Measurements from ENCODE around the gene CCDC7. TPM values are rescaled to one million over a fixed set of nuclear protein-coding genes. Genes with fewer than 3 reads are reported as not detected.
"Not testable (repeated sequence)": the region's sequence is repeated elsewhere in the genome, so short reads cannot be mapped to it uniquely, and the experiment has no call there.

CCDC7 gene
- total and polyA plus RNA-seq, 7 experiments from 2014 or later = 7.7 to 98.7 (median 62.9) TPM

DNA sequence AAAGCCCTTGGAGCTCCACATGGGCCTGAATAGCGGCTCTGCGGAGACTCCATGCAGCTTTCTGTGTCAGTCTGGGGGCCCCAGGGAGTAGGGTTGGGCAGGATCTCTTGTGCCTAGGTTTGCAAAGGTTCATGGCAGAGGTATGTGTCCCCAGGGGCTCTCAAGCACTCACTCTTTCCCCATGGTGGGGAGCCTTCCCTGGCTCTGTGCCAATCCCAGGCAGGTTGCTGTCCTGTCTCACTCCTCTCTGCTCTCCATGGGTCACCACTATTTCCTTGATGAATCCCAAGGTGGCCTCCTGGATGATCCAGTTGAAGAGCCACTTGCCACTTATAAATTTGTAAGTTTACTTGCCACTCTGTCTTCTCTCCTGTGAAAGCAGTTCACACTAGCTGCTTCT is 238.4 kb downstream of the CCDC7 start:
- peaks cover 0 to 5% (median 0%) of the 10 kb centered on the region in 3 experiments for H3K36me3 ChIP-seq (ENCODE audit: control insufficient read depth in 2 of 3, insufficient read depth in 3 of 3, low read length in 3 of 3)
- no peak overlapping the region for H3K4me3 ChIP-seq (ENCODE audit: low read length)
- CTCF ChIA-PET = no interaction called here
- H3K27me3 ChIP-seq (ENCODE audit: control insufficient read depth in 2 of 2, insufficient read depth in 2 of 2, low read length in 2 of 2) = no peaks in the 10 kb centered on the region
- ATAC-seq (no peak), DNase-seq (no peak)
- H3K4me1 ChIP-seq (ENCODE audit: control insufficient read depth in 2 of 2, insufficient read depth in 2 of 2, low read length in 2 of 2) = no peaks in the 10 kb centered on the region
- POLR2A ChIA-PET = no interaction called here
- intact Hi-C loops (cut with micrococcal nuclease) = no loop called here
- Mint-ChIP-seq H3K27ac (no peak overlapping the region), H3K27me3 (no peaks in the 10 kb centered on the region), H3K4me3 (no peak overlapping the region), H3K4me1 (peaks cover 0 to 3% (median 0%) of the 10 kb centered on the region in 7 donors), H3K36me3 (peaks cover 2 to 71% (median 68%) of the 10 kb centered on the region in 5 donors), H3K9me3 (peaks cover 0 to 24% (median 9%) of the 10 kb centered on the region in 11 donors)
- H3K27ac ChIP-seq (ENCODE audit: low read depth, low read length) = no peak overlapping the region
- no peaks in the 10 kb centered on the region for H3K9me3 ChIP-seq (ENCODE audit: control insufficient read depth in 2 of 3, low read length in 3 of 3)

DNA sequence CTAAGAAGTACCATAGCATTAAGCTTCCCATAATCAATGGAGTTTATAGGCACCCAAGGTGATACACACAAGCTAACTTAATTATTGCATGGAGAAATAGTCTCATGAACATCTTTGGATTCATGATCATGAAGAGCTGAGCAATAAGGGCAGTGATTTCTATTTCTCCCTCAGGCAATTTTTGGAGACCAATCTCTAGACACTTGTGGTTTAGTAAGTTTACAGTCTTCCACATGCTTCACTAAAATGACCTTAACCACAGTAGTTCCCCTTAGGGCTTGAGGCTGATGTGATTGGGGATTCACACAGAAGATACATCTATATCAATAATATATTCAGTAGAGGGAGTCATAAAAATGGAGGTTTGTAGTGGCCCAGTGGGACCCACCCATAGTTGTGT is 241.2 kb downstream of the CCDC7 start:
- Histone ChIP-seq H3K27me3 (ENCODE audit: control insufficient read depth in 2 of 2, insufficient read depth in 2 of 2, low read length in 2 of 2) (no peaks in the 10 kb centered on the region), H3K4me3 (ENCODE audit: low read length) (no peak overlapping the region), H3K9me3 (ENCODE audit: control insufficient read depth in 2 of 3, low read length in 3 of 3) (no peaks in the 10 kb centered on the region), H3K27ac (ENCODE audit: low read depth, low read length) (no peak overlapping the region), H3K4me1 (ENCODE audit: control insufficient read depth in 2 of 2, insufficient read depth in 2 of 2, low read length in 2 of 2) (no peaks in the 10 kb centered on the region), H3K36me3 (ENCODE audit: control insufficient read depth in 2 of 3, insufficient read depth in 3 of 3, low read length in 3 of 3) (peaks cover 0 to 5% (median 0%) of the 10 kb centered on the region in 3 experiments)
- Mint-ChIP-seq H3K27ac (no peak overlapping the region), H3K27me3 (no peaks in the 10 kb centered on the region), H3K4me1 (peaks cover 0 to 3% (median 0%) of the 10 kb centered on the region in 7 donors), H3K9me3 (peaks cover 0 to 15% (median 7%) of the 10 kb centered on the region in 11 donors), H3K36me3 (peaks cover 2 to 70% (median 65%) of the 10 kb centered on the region in 5 donors), H3K4me3 (no peak overlapping the region)
- POLR2A ChIA-PET = no interaction called here
- no peak for DNase-seq
- CTCF ChIA-PET = no interaction called here
- intact Hi-C loops (cut with micrococcal nuclease) = no loop called here
- no peak for ATAC-seq

DNA sequence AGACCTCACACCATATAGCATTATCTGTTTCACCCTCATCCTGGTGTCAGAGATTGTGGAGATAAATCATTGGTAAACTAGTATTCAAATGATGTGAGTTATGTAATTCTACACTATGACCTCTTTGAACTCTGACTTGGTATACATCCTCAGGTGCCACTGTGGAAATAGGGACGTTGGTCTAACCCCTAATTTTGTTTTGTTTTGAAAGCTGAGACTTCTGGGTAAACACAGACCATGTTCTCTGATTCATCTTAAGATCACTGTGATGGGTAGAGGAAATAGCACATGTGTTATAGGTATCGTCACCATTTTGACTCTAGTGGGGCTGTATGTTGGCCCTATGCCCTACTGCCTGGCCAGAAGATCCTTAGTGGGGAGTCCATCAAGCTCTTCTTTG is 241.6 kb downstream of the CCDC7 start:
- Histone ChIP-seq H3K9me3 (ENCODE audit: control insufficient read depth in 2 of 3, low read length in 3 of 3) (no peaks in the 10 kb centered on the region), H3K4me3 (ENCODE audit: low read length) (no peak overlapping the region), H3K36me3 (ENCODE audit: control insufficient read depth in 2 of 3, insufficient read depth in 3 of 3, low read length in 3 of 3) (peaks cover 0 to 5% (median 0%) of the 10 kb centered on the region in 3 experiments), H3K4me1 (ENCODE audit: control insufficient read depth in 2 of 2, insufficient read depth in 2 of 2, low read length in 2 of 2) (no peaks in the 10 kb centered on the region), H3K27ac (ENCODE audit: low read depth, low read length) (no peak overlapping the region), H3K27me3 (ENCODE audit: control insufficient read depth in 2 of 2, insufficient read depth in 2 of 2, low read length in 2 of 2) (no peaks in the 10 kb centered on the region)
- CTCF ChIA-PET = no interaction called here
- Mint-ChIP-seq H3K27ac (no peak overlapping the region), H3K9me3 (peaks cover 0 to 11% (median 4%) of the 10 kb centered on the region in 11 donors), H3K36me3 (peaks cover 2 to 69% (median 64%) of the 10 kb centered on the region in 5 donors), H3K4me1 (peaks cover 0 to 2% (median 0%) of the 10 kb centered on the region in 7 donors), H3K4me3 (no peak overlapping the region), H3K27me3 (no peaks in the 10 kb centered on the region)
- POLR2A ChIA-PET = no interaction called here
- ATAC-seq (no peak), DNase-seq (no peak)
- intact Hi-C loops (cut with micrococcal nuclease) = no loop called here

DNA sequence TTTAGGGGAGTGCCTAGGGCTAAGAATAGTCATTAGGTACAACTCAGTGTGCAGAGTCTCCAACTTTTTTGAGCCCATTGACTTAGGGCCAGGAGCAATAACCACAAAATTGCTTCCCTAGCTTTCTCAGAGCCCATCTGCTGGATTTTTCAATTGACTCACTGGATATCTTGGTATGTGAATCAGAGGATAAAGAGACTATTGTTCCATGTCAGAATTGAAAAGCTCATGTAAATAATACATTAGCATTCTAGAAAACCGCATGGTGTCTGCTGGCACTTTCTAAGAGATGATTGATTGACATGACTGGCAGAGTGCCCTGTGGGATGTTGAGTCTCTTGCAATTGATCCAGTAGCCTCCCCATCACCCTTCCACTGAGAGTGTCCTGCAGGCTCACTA is 246.2 kb downstream of the CCDC7 start:
- peaks cover 0 to 2% (median 0%) of the 10 kb centered on the region in 3 experiments for H3K9me3 ChIP-seq (ENCODE audit: control insufficient read depth in 2 of 3, low read length in 3 of 3)
- CTCF ChIA-PET = no interaction called here
- POLR2A ChIA-PET = interaction anchor here (1.0 kb wide), 1 partner anchor 246 kb away, joined by 3 read pairs; the partner anchor contains the start of gene CCDC7
- Mint-ChIP-seq H3K27me3 (no peaks in the 10 kb centered on the region), H3K36me3 (peaks cover 0 to 77% (median 60%) of the 10 kb centered on the region in 5 donors), H3K27ac (peak overlapping the region in 1 of 9 donors; percentile 6), H3K4me3 (no peak overlapping the region), H3K4me1 (no peaks in the 10 kb centered on the region), H3K9me3 (peaks cover 0 to 23% (median 8%) of the 10 kb centered on the region in 11 donors)
- intact Hi-C loops (cut with micrococcal nuclease) = no loop called here
- no peak overlapping the region for H3K4me3 ChIP-seq (ENCODE audit: low read length)
- DNase-seq (no peak), ATAC-seq (no peak)
- no peaks in the 10 kb centered on the region for H3K27me3 ChIP-seq (ENCODE audit: control insufficient read depth in 2 of 2, insufficient read depth in 2 of 2, low read length in 2 of 2)
- H3K4me1 ChIP-seq (ENCODE audit: control insufficient read depth in 2 of 2, insufficient read depth in 2 of 2, low read length in 2 of 2) = no peaks in the 10 kb centered on the region
- peaks cover 0 to 7% (median 0%) of the 10 kb centered on the region in 3 experiments for H3K36me3 ChIP-seq (ENCODE audit: control insufficient read depth in 2 of 3, insufficient read depth in 3 of 3, low read length in 3 of 3)
- H3K27ac ChIP-seq (ENCODE audit: low read depth, low read length) = no peak overlapping the region

DNA sequence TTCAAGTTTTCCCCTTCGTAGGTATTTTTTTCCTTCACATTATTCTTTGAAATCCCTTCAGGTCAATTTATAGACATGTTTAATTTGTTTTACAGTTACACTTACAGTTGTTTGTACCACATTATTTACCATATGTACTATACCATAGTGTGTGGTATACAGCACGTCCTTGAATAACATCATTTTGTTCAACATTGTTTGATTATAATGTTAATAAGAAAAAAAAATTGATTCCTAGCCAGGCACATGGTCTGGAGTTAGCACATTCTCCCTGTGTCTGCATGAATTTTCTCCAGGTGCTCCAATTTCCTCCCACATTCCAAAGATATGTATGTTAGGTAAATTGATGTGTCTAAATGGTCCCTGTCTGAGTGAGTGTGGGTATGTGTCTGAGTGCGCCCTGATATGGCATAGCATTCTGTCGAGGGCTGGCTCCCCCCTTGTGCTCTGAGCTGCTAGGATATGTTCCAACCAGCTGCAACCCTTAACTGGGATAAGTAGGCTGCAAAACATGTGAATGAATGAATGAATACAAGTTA is 247.6 kb downstream of the CCDC7 start:
- ChIA-PET CTCF (no interaction called here), POLR2A (no interaction called here)
- Mint-ChIP-seq H3K9me3 (peaks cover 0 to 33% (median 10%) of the 10 kb centered on the region in 11 donors), H3K36me3 (peaks cover 5 to 75% (median 57%) of the 10 kb centered on the region in 5 donors), H3K27ac (peak overlapping the region in 1 of 9 donors; percentile 3), H3K4me1 (no peaks in the 10 kb centered on the region), H3K4me3 (no peak overlapping the region), H3K27me3 (no peaks in the 10 kb centered on the region)
- intact Hi-C loops (cut with micrococcal nuclease) = no loop called here
- ATAC-seq = no peak
- Histone ChIP-seq H3K36me3 (ENCODE audit: control insufficient read depth in 2 of 3, insufficient read depth in 3 of 3, low read length in 3 of 3) (peaks cover 0 to 7% (median 0%) of the 10 kb centered on the region in 3 experiments), H3K27me3 (ENCODE audit: control insufficient read depth in 2 of 2, insufficient read depth in 2 of 2, low read length in 2 of 2) (no peaks in the 10 kb centered on the region), H3K4me3 (ENCODE audit: low read length) (no peak overlapping the region), H3K27ac (ENCODE audit: low read depth, low read length) (no peak overlapping the region), H3K4me1 (ENCODE audit: control insufficient read depth in 2 of 2, insufficient read depth in 2 of 2, low read length in 2 of 2) (no peaks in the 10 kb centered on the region), H3K9me3 (ENCODE audit: control insufficient read depth in 2 of 3, low read length in 3 of 3) (peaks cover 0 to 7% (median 0%) of the 10 kb centered on the region in 3 experiments)
- no peak for DNase-seq

DNA sequence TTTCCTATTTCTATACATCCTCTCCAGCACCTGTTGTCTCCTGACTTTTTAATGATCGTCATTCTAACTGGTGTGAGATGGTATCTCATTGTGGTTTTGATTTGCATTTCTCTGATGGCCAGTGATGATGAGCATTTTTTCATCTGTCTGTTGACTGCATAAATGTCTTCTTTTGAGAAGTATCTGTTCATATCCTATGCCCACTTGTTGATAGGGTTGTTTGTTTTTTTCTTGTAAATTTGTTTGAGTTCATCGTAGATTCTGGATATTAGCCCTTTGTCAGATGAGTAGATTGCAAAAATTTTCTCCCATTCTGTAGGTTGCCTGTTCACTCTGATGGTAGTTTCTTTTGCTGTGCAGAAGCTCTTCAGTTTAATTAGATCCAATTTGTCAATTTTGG is 253.7 kb downstream of the CCDC7 start:
- H3K9me3 ChIP-seq (ENCODE audit: control insufficient read depth in 2 of 3, low read length in 3 of 3); H3K4me3 Mint-ChIP-seq; intact Hi-C loops (cut with micrococcal nuclease); H3K4me3 ChIP-seq (ENCODE audit: low read length); CTCF ChIA-PET; H3K4me1 ChIP-seq (ENCODE audit: control insufficient read depth in 2 of 2, insufficient read depth in 2 of 2, low read length in 2 of 2); H3K36me3 ChIP-seq (ENCODE audit: control insufficient read depth in 2 of 3, insufficient read depth in 3 of 3, low read length in 3 of 3); H3K4me1 Mint-ChIP-seq; H3K27me3 Mint-ChIP-seq; POLR2A ChIA-PET; H3K27ac Mint-ChIP-seq; H3K27ac ChIP-seq (ENCODE audit: low read depth, low read length); H3K27me3 ChIP-seq (ENCODE audit: control insufficient read depth in 2 of 2, insufficient read depth in 2 of 2, low read length in 2 of 2); DNase-seq; ATAC-seq: not testable (repeated sequence)
- Mint-ChIP-seq H3K36me3 (peaks cover 7 to 80% (median 62%) of the 10 kb centered on the region in 5 donors), H3K9me3 (peaks cover 0 to 58% (median 23%) of the 10 kb centered on the region in 11 donors)

DNA sequence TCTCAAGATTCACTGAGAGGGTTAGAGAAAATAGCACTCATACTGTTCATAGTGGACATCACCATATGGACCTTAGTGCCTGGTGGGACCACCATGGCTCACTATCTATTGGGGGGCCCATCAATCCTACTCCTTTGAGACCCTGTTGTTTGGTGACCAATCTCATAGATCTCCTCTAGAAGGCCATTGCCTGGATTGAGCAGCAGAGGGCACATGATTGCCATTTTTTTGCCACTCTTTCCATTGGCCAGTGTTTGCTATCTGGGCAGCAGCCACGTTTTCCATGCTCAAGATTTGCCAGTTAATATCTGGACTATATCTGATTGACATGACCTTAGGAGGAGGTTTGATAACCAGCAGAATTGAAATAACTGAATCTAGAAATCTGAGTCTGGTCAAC is 267.6 kb downstream of the CCDC7 start:
- no peaks in the 10 kb centered on the region for H3K4me1 Mint-ChIP-seq
- ATAC-seq = no peak
- peaks cover 13 to 80% (median 32%) of the 10 kb centered on the region in 11 donors for H3K9me3 Mint-ChIP-seq

More for the DNA sequence above, 267.6 kb downstream of the CCDC7 start:
- H3K27me3 Mint-ChIP-seq = no peaks in the 10 kb centered on the region
- H3K36me3 ChIP-seq (ENCODE audit: control insufficient read depth in 2 of 3, insufficient read depth in 3 of 3, low read length in 3 of 3) = peaks cover 0 to 4% (median 0%) of the 10 kb centered on the region in 3 experiments
- no peak overlapping the region for H3K27ac ChIP-seq (ENCODE audit: low read depth, low read length)
- ChIA-PET CTCF (no interaction called here), POLR2A (no interaction called here)
- H3K36me3 Mint-ChIP-seq = peaks cover 3 to 56% (median 41%) of the 10 kb centered on the region in 5 donors
- H3K27ac Mint-ChIP-seq = no peak overlapping the region
- H3K4me3 ChIP-seq (ENCODE audit: low read length) = no peak overlapping the region
- no peak overlapping the region for H3K4me3 Mint-ChIP-seq
- H3K27me3 ChIP-seq (ENCODE audit: control insufficient read depth in 2 of 2, insufficient read depth in 2 of 2, low read length in 2 of 2) = no peaks in the 10 kb centered on the region
- H3K4me1 ChIP-seq (ENCODE audit: control insufficient read depth in 2 of 2, insufficient read depth in 2 of 2, low read length in 2 of 2) = no peaks in the 10 kb centered on the region
- no peak for DNase-seq
- intact Hi-C loops (cut with micrococcal nuclease) = no loop called here
- H3K9me3 ChIP-seq (ENCODE audit: control insufficient read depth in 2 of 3, low read length in 3 of 3) = peaks cover 0 to 12% (median 0%) of the 10 kb centered on the region in 3 experiments
